MG63 (cell line): Measurements from ENCODE around the gene ANGPT4. TPM values are rescaled to one million over a fixed set of nuclear protein-coding genes. Genes with fewer than 3 reads are reported as not detected.
"Not testable (repeated sequence)": the region's sequence is repeated elsewhere in the genome, so short reads cannot be mapped to it uniquely, and the experiment has no call there.

Experiments
- DNase-seq: peaks from one replicate; pipeline ENCODE4 v3.0.0-alpha.2; 2020
- H3K27me3 ChIP-seq: fragments of 250-450 bp; sonication (Bioruptor Pico); 2 replicates; pipeline ENCODE4 v1.5.1; 2020; ENCODE audit warnings: mild to moderate bottlenecking, moderate library complexity
- H3K36me3 ChIP-seq: fragments of 250-450 bp; sonication (Bioruptor Pico); 2 replicates; pipeline ENCODE4 v1.5.1; 2020; ENCODE audit warnings: mild to moderate bottlenecking, moderate library complexity
- H3K4me3 ChIP-seq: fragments of 250-450 bp; sonication (Bioruptor Pico); 2 replicates; pipeline ENCODE4 v1.5.1; 2020; ENCODE audit warnings: mild to moderate bottlenecking, moderate library complexity
- H3K9me3 ChIP-seq: fragments of 250-450 bp; sonication (Bioruptor Pico); 2 replicates; pipeline ENCODE4 v1.5.1; 2020; ENCODE audit warnings: mild to moderate bottlenecking, moderate library complexity
- total RNA-seq: library from RNA; depleted of rRNA; stranded (reverse); fragments of >200 nt; shearing (Covaris generic); gene quantifications from 2 replicates; pipeline ENCODE4 v1.2.3, GENCODE V29; 2014; ENCODE audit warnings: low replicate concordance

ANGPT4 gene
- total RNA-seq, 1 experiment from 2014 or later = not detected

DNA sequence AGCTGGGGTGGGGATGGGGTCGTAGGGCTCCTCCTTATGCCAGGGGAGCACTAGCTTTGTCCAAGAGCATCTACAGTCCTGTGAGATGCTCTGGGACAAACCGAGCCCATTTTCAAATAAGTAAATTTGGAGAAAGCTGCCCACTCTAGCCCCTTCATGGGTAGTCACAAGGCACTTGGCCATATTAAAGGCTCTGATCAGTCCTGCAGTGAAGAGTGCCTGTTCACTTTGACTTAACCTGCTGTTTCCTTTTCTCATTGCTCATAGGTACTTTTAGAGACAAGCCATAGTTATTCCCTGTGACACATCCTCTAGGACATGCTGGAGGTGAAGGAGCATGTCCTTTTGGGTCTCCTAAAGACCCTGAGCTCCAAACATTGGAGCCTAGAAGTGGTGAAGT lies 44.2 kb downstream of the ANGPT4 start:
- H3K9me3 ChIP-seq = no peaks in the 10 kb centered on the region
- H3K4me3 ChIP-seq = no peak overlapping the region
- no peaks in the 10 kb centered on the region for H3K27me3 ChIP-seq
- no peak for DNase-seq
- no peaks in the 10 kb centered on the region for H3K36me3 ChIP-seq

DNA sequence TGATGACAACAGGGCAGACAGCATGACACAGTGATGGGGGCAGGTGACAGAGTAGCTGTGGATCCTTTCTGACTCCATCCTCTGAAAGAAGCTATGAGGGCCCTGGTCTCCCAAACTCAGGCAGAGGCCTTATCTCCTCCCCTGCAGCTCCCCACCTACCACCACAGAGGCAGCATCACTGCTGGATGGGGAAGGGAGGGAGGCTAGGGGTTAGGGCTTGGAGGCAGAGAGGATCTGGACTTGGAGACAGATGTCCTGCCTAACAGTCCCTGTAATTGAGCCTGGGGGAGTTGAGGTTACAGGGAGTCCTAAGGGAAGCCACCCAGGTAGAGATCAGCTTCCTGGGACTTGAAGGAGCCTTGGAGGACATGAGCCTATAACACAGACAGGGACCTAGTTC lies 44.7 kb downstream of the ANGPT4 start:
- Histone ChIP-seq H3K4me3 (no peak overlapping the region), H3K27me3 (no peaks in the 10 kb centered on the region)

GRCh38 chr20:870758-871157 lies 45.4 kb downstream of the ANGPT4 start:
- Histone ChIP-seq H3K36me3 (no peaks in the 10 kb centered on the region), H3K27me3 (no peaks in the 10 kb centered on the region), H3K9me3 (no peaks in the 10 kb centered on the region), H3K4me3 (no peak overlapping the region)
- DNase-seq = no peak

More for the DNA sequence above, 44.7 kb downstream of the ANGPT4 start:
- DNase-seq = no peak
- H3K9me3 ChIP-seq = no peaks in the 10 kb centered on the region
- H3K36me3 ChIP-seq = no peaks in the 10 kb centered on the region

DNA sequence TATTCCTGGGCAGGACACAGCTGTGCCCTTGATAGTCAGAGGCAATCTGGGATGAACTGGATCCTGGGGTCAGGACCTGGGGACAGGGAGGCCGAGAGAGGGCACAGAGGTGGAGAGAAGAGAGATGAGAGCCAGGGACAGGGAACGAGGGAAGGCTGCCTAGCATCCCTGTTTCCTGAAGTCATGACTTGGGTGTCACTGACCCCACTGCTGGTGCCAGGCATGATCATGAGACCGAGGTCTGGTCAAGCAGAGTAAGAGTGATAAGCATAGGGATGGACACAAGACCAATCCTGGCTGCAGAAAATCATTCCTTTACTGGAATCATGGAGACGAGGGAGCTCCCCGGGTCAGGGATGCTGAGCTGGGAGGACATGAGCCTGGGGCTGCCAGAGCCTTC lies 46.5 kb downstream of the ANGPT4 start:
- Histone ChIP-seq H3K9me3 (no peaks in the 10 kb centered on the region), H3K36me3 (no peaks in the 10 kb centered on the region), H3K4me3 (no peak overlapping the region), H3K27me3 (no peaks in the 10 kb centered on the region)
- no peak for DNase-seq

GRCh38 chr20:868279-868678 lies 47.9 kb downstream of the ANGPT4 start:
- no peaks in the 10 kb centered on the region for H3K36me3 ChIP-seq
- no peak overlapping the region for H3K4me3 ChIP-seq
- no peak for DNase-seq
- no peaks in the 10 kb centered on the region for H3K27me3 ChIP-seq
- H3K9me3 ChIP-seq = no peaks in the 10 kb centered on the region

DNA sequence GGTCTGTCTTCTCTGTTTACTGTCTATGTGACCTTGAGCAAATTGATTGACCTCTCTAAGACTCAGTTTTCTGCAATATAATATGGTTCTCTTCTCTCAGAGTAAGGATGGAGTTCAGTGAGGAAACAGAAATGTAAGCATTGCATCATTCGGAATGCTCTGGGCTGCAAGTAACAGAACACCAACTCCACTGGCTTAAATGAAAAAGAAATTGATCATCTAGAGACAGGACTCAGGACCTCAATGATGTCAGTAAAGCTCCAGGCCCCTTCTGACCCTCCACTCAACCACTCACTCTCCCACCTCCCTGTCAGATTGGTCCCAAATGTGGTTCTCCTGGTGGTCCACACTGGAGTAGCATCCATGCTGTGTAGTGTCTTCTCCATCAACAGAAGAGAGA lies 50.7 kb downstream of the ANGPT4 start:
- Histone ChIP-seq H3K4me3 (no peak overlapping the region), H3K27me3 (no peaks in the 10 kb centered on the region), H3K9me3 (no peaks in the 10 kb centered on the region), H3K36me3 (no peaks in the 10 kb centered on the region)
- no peak for DNase-seq

- Histone ChIP-seq H3K36me3 (no peaks in the 10 kb centered on the region), H3K9me3 (no peaks in the 10 kb centered on the region), H3K27me3 (no peaks in the 10 kb centered on the region), H3K4me3 (no peak overlapping the region)
- DNase-seq = no peak
Measured at GRCh38 chr20:860891-861290, 55.2 kb downstream of the ANGPT4 start.

- Histone ChIP-seq H3K4me3 (no peak overlapping the region), H3K27me3 (no peaks in the 10 kb centered on the region), H3K9me3 (no peaks in the 10 kb centered on the region), H3K36me3 (no peaks in the 10 kb centered on the region)
- no peak for DNase-seq
Measured at GRCh38 chr20:859751-860231, 56.3 kb downstream of the ANGPT4 start.

DNA sequence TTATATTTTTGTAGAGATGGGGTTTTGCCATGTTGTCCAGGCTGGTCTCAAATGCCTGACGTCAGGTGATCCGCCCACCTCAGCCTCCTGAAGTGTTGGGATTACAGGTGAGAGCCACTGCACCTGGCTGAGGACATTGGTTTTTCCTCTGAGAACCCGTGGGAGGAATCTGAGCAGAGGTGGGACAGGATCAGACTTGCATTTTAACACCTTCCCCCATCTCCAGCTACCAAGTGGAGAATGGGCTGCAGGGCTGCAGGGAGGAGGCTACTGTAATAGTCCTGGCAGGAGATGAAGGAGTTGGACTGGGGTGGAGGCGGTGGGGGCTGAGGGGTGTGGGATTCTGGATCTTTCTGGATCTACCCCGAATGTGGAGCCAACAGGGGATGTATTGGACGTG lies 58.1 kb downstream of the ANGPT4 start:
- Histone ChIP-seq H3K27me3 (no peaks in the 10 kb centered on the region), H3K36me3 (no peaks in the 10 kb centered on the region), H3K4me3 (no peak overlapping the region), H3K9me3 (no peaks in the 10 kb centered on the region)
- DNase-seq = no peak

DNA sequence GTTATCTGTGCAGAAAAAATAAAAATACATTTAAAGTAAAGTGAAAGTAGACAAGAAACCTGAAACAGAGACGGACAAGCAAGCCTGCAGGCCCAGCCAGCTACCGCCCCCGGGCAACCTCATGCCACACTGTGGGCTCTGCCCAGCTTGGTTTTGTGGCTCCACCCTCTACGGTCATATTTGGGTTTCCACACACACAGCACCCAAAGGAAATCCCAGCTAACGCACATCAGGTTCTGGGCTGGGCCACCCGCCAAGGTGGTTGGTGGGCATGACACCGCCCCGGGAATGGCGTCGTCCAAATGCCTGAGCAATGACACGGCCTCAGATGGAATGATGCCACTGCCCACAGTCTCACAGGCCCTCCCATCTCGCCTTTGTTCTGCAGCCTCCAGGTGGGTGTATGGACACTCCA lies 59.8 kb downstream of the ANGPT4 start:
- DNase-seq = peak; percentile 94

DNA sequence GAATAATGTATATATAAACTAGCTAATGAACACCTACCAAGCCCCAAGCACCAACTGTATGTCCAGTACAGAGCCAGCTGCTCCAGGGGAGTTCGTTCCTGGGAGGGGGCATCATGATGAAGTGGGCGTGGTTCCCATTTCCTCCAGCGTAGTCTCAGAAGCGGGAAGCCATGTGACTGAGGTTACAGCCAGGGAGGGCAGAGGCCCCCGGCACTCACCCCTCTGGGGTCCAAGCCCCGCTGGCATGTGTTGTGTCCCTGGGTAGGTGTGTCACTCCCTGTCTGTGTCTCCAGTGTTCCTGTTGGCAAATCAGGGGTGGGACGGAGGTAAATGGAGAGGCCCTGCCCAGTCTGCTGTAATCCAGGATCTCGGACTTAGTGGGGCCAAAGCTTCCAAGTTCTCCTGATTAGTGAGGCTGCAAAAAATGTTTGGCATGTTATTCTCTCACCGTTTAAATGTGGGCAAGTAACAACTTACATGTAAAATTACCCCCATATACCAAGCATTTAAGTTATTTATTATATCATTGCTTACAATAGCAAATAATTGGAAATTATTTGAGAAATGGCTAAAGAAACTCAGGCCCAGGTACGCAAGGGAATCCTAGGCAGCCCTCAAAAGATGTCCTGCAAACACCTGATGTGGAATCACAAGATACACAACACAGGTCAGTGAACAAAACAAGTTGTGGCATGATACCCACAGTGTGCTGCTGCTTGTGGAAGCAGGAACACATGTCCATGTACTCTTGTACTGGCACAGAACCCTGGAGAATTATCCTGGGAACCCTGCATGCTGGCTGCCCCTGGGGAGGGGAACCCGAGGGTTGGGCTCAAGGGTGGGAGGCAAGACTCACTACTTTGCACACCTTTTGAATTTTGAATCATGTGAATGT lies 60.4 kb downstream of the ANGPT4 start:
- H3K4me3 ChIP-seq = no peak overlapping the region
- H3K36me3 ChIP-seq = no peaks in the 10 kb centered on the region
- no peaks in the 10 kb centered on the region for H3K27me3 ChIP-seq
- peak; percentile 8 for DNase-seq
- H3K9me3 ChIP-seq = no peaks in the 10 kb centered on the region

More for the DNA sequence above, 59.8 kb downstream of the ANGPT4 start:
- no peaks in the 10 kb centered on the region for H3K9me3 ChIP-seq
- H3K4me3 ChIP-seq = no peak overlapping the region
- H3K27me3 ChIP-seq = no peaks in the 10 kb centered on the region
- no peaks in the 10 kb centered on the region for H3K36me3 ChIP-seq

DNA sequence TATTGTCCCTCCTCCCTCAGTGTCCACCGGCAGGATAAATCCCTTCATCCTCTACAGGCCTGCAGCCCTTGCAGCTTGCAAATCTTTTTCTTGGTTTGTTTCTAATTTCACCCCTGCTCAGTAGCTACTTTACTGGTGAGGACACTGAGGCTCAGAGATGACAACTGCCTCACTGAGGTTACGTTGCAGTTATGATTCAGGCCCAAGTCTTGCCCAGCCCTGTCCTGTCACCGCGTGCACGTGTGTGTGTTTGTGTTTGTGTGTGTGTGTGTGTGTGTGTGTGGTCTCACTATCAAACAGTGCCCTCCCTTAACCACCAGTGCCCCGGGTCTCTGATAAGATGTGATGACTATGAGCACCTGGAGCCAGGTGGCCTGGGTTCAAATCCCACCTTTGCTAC lies 61.5 kb downstream of the ANGPT4 start:
- no peaks in the 10 kb centered on the region for H3K9me3 ChIP-seq
- H3K27me3 ChIP-seq = no peaks in the 10 kb centered on the region
- H3K4me3 ChIP-seq = no peak overlapping the region
- DNase-seq = no peak
- no peaks in the 10 kb centered on the region for H3K36me3 ChIP-seq

DNA sequence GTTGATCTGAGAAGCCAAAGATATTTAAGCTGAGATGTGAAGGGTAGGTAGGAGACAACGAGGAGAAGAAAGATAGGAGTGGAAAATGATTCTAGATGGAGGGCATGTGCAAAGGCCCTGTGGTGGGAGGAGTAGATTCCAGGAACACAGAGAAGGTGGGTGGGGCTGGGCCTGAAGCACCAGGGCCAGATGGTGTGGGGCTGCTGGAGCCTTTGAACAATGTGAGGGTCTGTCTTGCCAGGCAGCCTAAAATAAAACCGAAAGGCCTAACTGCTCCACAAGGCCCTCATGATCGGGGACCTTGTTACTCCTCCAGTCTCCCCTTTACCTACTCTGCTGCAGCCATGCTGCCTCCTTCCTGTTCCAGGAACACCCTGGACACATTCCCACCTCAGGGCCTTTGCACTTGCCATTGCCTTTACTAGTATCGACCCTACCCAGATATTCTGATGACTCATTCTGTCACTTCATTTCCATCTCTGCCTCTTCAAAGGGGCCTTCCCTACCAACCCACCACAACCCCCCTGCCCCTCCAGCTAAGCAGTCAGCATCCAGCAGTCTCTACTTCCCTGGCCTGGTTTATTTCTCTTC lies 62.6 kb downstream of the ANGPT4 start:
- Histone ChIP-seq H3K4me3 (no peak overlapping the region), H3K27me3 (no peaks in the 10 kb centered on the region), H3K9me3 (no peaks in the 10 kb centered on the region), H3K36me3 (no peaks in the 10 kb centered on the region)
- no peak for DNase-seq

DNA sequence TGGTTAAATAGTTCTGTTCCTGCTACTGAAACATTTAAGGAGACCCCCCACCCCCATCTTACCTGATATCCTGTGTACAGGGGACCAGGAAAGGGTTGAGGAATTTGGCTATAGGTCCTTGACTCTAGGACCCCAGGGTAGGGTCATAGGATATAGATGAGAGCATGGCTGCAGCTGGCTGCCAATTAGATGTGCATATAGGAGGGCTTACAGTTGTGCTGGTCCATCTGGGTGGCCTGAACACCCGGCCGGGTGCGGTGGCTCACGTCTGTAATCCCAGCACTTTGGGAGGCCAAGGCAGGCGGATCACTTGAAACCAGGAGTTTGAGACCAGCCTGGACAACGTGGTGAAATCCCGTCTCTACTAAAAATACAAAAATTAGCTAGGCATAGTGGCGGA lies 67.4 kb downstream of the ANGPT4 start:
- not testable (repeated sequence) for DNase-seq, H3K36me3 ChIP-seq, H3K27me3 ChIP-seq, H3K4me3 ChIP-seq, H3K9me3 ChIP-seq

DNA sequence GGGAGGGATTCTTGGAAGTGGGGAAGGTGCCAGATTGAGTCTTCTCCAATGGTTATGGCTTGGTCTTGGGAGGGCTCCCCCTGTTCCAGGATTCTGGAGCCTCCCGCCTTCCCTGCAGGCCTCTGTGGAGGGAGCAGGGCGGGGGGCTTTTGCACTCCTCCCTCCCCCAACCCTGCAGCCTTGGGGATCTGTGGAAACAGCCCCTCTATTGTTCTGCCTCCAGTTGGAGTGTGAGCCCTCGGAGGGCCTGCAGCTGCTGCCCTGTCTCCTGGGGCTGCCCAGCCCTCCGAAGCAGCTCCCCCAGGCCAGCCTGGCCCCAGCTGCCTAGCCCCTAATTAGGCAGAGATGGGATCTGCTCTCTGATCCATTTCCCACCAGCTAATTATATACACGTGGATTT lies 67.9 kb downstream of the ANGPT4 start:
- no peak for DNase-seq
- Histone ChIP-seq H3K36me3 (no peaks in the 10 kb centered on the region), H3K4me3 (no peak overlapping the region)

GRCh38 chr20:846894-847278 lies 69.2 kb downstream of the ANGPT4 start:
- no peak overlapping the region for H3K4me3 ChIP-seq
- no peaks in the 10 kb centered on the region for H3K9me3 ChIP-seq
- DNase-seq = no peak
- H3K27me3 ChIP-seq = no peaks in the 10 kb centered on the region
- H3K36me3 ChIP-seq = no peaks in the 10 kb centered on the region

More for the DNA sequence above, 67.9 kb downstream of the ANGPT4 start:
- Histone ChIP-seq H3K27me3 (no peaks in the 10 kb centered on the region), H3K9me3 (no peaks in the 10 kb centered on the region)

GRCh38 chr20:845941-846893 lies 69.9 kb downstream of the ANGPT4 start:
- DNase-seq = no peak
- H3K27me3 ChIP-seq = no peaks in the 10 kb centered on the region
- H3K9me3 ChIP-seq = no peaks in the 10 kb centered on the region
- no peak overlapping the region for H3K4me3 ChIP-seq
- H3K36me3 ChIP-seq = no peaks in the 10 kb centered on the region
